BE2C (cell line): ENCODE results near the gene RGS8.

Experiments used
- DNase-seq: peaks from one replicate; pipeline ENCODE4 v3.0.0-alpha.2; 2020
- H3K27me3 ChIP-seq: fragments of 250-450 bp; sonication (Bioruptor Pico); 2 replicates; pipeline ENCODE4 v1.5.1; 2020; ENCODE audit warnings: mild to moderate bottlenecking
- H3K36me3 ChIP-seq: fragments of 250-450 bp; sonication (Bioruptor Pico); 2 replicates; pipeline ENCODE4 v1.5.1; 2020; ENCODE audit warnings: mild to moderate bottlenecking
- H3K4me1 ChIP-seq: fragments of 250-450 bp; sonication (Bioruptor Pico); 2 replicates; pipeline ENCODE4 v1.5.1; 2020
- H3K4me3 ChIP-seq: 2 replicates; pipeline ENCODE4 v1.5.1; 2011; ENCODE audit warnings: low read depth, low read length
- H3K9me3 ChIP-seq: fragments of 250-450 bp; sonication (Bioruptor Pico); 2 replicates; pipeline ENCODE4 v1.5.1; 2020
- CTCF ChIP-seq: IDR thresholded peaks from 2 replicates; pipeline ENCODE4 v1.5.1; 2012; ENCODE audit warnings: mild to moderate bottlenecking, low read depth, low read length

RGS8 gene

GRCh38 chr1:182656842-182657397 is 27.5 kb downstream of the RGS8 start:
- H3K4me3 ChIP-seq, result no peak overlapping the region
- no peaks in the 10 kb centered on the region for H3K9me3 ChIP-seq
- peaks cover 4% of the 10 kb centered on the region for H3K4me1 ChIP-seq
- DNase-seq, result no peak
- no peak for TF ChIP-seq CTCF
- H3K27me3 ChIP-seq, result no peaks in the 10 kb centered on the region
- no peaks in the 10 kb centered on the region for H3K36me3 ChIP-seq

- TF ChIP-seq CTCF, result no peak
- H3K27me3 ChIP-seq, result no peaks in the 10 kb centered on the region
- H3K4me1 ChIP-seq, result no peaks in the 10 kb centered on the region
- H3K9me3 ChIP-seq, result no peaks in the 10 kb centered on the region
- DNase-seq, result no peak
- H3K4me3 ChIP-seq, result no peak overlapping the region
- H3K36me3 ChIP-seq, result no peaks in the 10 kb centered on the region
Measured at GRCh38 chr1:182653986-182654385, 30.4 kb downstream of the RGS8 start.

- no peaks in the 10 kb centered on the region for H3K36me3 ChIP-seq
- no peak for DNase-seq
Measured at GRCh38 chr1:182652933-182653332, 31.5 kb downstream of the RGS8 start.

GRCh38 chr1:182651339-182651724 is 33.1 kb downstream of the RGS8 start:
- no peak for DNase-seq
- Histone ChIP-seq H3K4me3 (no peak overlapping the region), H3K27me3 (no peaks in the 10 kb centered on the region), H3K4me1 (no peaks in the 10 kb centered on the region), H3K36me3 (no peaks in the 10 kb centered on the region), H3K9me3 (no peaks in the 10 kb centered on the region)
- TF ChIP-seq CTCF, result no peak

More at GRCh38 chr1:182652933-182653332, 31.5 kb downstream of the RGS8 start:
- Histone ChIP-seq H3K4me3 (no peak overlapping the region), H3K27me3 (no peaks in the 10 kb centered on the region), H3K4me1 (no peaks in the 10 kb centered on the region), H3K9me3 (no peaks in the 10 kb centered on the region)
- TF ChIP-seq CTCF, result no peak

- no peaks in the 10 kb centered on the region for H3K36me3 ChIP-seq
- H3K4me3 ChIP-seq, result no peak overlapping the region
- TF ChIP-seq CTCF, result no peak
- no peaks in the 10 kb centered on the region for H3K27me3 ChIP-seq
- H3K9me3 ChIP-seq, result no peaks in the 10 kb centered on the region
- DNase-seq, result no peak
- no peaks in the 10 kb centered on the region for H3K4me1 ChIP-seq
Measured at GRCh38 chr1:182650678-182651338, 33.6 kb downstream of the RGS8 start.

GRCh38 chr1:182649041-182649440 is 35.3 kb downstream of the RGS8 start:
- no peaks in the 10 kb centered on the region; the same call in 1 of the 2 replicates for H3K4me1 ChIP-seq
- H3K27me3 ChIP-seq, result no peaks in the 10 kb centered on the region
- TF ChIP-seq CTCF, result no peak
- no peaks in the 10 kb centered on the region for H3K36me3 ChIP-seq
- no peaks in the 10 kb centered on the region for H3K9me3 ChIP-seq
- no peak overlapping the region for H3K4me3 ChIP-seq
- no peak for DNase-seq
